Peyer's patch (tissue), 4 donors: Measurements from ENCODE around the gene POC1A. TPM values are rescaled to one million over a fixed set of nuclear protein-coding genes. Genes with fewer than 3 reads are reported as not detected.

ENCODE experiments used
- DNase-seq, 3 donors: peaks; one replicate each; pipeline ENCODE4 v3.0.0-alpha.2; 2017 to 2019
- H3K27ac ChIP-seq, 4 donors: fragments of 200-600 bp; sonication (generic); one replicate each; pipeline ENCODE4 v1.5.1; 2016 to 2019
- H3K27me3 ChIP-seq, 2 donors: fragments of 200-600 bp; sonication (generic); one replicate each; pipeline ENCODE4 v1.5.1; 2019
- H3K36me3 ChIP-seq, 3 donors: fragments of 200-600 bp; sonication (generic); one replicate each; pipeline ENCODE4 v1.5.1; 2016 to 2019
- H3K4me1 ChIP-seq, 4 donors: fragments of 200-600 bp; sonication (generic); one replicate each; pipeline ENCODE4 v1.5.1; 2016 to 2019
- H3K4me3 ChIP-seq, 4 donors: fragments of 200-600 bp; sonication (generic); 1 replicate in 3 of 4; 2 replicates in 1 of 4; pipeline ENCODE4 v1.5.1; 2016 to 2019; ENCODE audit warnings: mild to moderate bottlenecking in 1 of 4
- H3K9me3 ChIP-seq, 4 donors: fragments of 200-600 bp; sonication (generic); one replicate each; pipeline ENCODE4 v1.5.1; 2016 to 2019; ENCODE audit warnings: mild to moderate bottlenecking in 1 of 4
- POLR2A ChIP-seq, 2 donors: fragments of 450-650 bp; IDR thresholded peaks; one replicate each; pipeline ENCODE4 v1.5.1; 2017; ENCODE audit warnings: antibody characterized with exemption in 2 of 2, mild to moderate bottlenecking in 2 of 2, moderate library complexity in 2 of 2
- total RNA-seq, 4 donors: library from RNA; depleted of rRNA; stranded (reverse); fragments of >200 nt; gene quantifications; one replicate each; pipeline ENCODE4 v1.1.0, GENCODE V29; 2016
- TF ChIP-seq, protein P1 (sequence below), 6 experiments: fragments of 450-650 bp in 4 of 6; fragments of 200-600 bp in 2 of 6; sonication (generic) in 1 of 6; IDR thresholded peaks; one replicate each; pipeline ENCODE4 v1.5.1; 2017 to 2019; ENCODE audit warnings: antibody characterized with exemption in 6 of 6, mild to moderate bottlenecking in 3 of 6, moderate library complexity in 1 of 6

The POC1A gene
- total RNA-seq, 4 donors from 2014 or later, result 3.4 to 9.3 (median 6.5) TPM

DNA sequence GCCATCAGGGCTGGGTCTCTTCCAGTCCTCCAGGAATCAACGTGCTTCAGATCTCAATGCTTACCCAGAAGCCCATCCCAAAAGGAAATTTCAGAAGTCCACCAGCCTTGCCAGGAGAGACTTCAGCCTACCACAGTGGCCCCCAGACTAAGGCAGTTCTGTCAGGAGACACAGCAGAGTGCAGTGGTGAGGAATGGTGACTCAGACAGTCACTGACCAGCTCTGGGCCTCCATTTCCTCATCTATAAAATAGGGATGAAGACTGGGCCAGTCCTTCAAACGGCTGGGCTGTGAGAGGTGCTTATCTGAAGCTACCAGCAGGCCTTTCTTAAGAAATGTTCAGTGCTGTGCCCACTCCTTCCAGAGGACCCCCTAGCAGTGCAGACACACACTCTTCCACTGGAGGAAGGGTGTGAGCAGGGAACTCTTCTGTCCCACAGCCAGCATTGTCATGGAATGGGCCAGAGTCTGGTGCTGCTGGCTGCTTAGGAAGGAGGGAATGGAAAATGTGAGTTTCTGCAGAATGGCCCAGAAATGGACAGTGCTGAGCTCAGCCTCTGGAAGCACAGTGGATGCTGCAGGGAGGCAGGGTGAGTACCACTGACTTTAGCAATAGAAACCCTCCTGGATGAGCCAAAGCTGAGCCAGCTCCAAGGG, 56.2 kb downstream of the POC1A start:
- Histone ChIP-seq H3K4me1 (no peaks in the 10 kb centered on the region), H3K4me3 (no peak overlapping the region), H3K9me3 (no peaks in the 10 kb centered on the region), H3K27ac (no peak overlapping the region), H3K36me3 (no peaks in the 10 kb centered on the region), H3K27me3 (no peaks in the 10 kb centered on the region)
- TF ChIP-seq POLR2A (IDR thresholded peaks at IDR 0.05), result no peak
- TF ChIP-seq, protein P1, sequence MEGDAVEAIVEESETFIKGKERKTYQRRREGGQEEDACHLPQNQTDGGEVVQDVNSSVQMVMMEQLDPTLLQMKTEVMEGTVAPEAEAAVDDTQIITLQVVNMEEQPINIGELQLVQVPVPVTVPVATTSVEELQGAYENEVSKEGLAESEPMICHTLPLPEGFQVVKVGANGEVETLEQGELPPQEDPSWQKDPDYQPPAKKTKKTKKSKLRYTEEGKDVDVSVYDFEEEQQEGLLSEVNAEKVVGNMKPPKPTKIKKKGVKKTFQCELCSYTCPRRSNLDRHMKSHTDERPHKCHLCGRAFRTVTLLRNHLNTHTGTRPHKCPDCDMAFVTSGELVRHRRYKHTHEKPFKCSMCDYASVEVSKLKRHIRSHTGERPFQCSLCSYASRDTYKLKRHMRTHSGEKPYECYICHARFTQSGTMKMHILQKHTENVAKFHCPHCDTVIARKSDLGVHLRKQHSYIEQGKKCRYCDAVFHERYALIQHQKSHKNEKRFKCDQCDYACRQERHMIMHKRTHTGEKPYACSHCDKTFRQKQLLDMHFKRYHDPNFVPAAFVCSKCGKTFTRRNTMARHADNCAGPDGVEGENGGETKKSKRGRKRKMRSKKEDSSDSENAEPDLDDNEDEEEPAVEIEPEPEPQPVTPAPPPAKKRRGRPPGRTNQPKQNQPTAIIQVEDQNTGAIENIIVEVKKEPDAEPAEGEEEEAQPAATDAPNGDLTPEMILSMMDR (IDR thresholded peaks at IDR 0.05), result no peak
- DNase-seq, result no peak

DNA sequence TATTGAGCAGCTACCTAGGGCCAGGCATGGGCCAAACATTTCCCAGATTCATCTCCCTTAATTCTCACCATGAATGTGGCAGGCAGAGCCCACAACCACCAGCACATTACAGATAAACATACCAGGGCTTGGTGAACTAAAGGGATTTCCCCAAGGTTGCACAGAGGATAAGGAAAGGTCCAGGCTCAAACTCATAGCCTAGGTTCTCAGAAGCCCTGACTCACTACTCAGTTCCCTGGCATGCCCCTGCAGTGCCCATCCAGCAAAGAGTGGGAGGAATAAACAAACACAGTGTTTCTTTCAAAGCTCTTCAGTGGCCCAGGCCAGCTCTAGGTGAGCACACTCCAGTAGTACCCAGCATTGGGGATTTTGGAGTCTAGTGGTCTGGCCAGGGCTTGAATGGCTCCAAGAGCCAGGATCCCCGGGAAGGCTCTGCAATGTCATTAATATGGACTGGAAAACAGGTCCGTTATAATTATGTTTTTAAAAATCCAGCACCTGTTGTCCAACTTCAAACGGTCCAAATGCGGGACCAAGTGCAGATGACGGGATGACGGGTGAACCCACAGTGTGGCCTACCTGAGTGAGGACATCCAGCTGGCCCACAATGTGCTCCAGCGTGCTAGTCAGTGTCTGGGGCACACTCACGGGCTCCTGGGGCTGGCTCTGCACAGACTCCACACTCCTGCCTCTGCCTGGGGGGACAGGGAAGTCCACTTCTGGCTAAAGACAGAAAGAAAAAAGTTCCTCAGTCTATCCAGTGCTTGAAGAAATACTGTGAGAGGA, 58.0 kb downstream of the POC1A start:
- DNase-seq, result no peak
- H3K27me3 ChIP-seq, result no peaks in the 10 kb centered on the region

DNA sequence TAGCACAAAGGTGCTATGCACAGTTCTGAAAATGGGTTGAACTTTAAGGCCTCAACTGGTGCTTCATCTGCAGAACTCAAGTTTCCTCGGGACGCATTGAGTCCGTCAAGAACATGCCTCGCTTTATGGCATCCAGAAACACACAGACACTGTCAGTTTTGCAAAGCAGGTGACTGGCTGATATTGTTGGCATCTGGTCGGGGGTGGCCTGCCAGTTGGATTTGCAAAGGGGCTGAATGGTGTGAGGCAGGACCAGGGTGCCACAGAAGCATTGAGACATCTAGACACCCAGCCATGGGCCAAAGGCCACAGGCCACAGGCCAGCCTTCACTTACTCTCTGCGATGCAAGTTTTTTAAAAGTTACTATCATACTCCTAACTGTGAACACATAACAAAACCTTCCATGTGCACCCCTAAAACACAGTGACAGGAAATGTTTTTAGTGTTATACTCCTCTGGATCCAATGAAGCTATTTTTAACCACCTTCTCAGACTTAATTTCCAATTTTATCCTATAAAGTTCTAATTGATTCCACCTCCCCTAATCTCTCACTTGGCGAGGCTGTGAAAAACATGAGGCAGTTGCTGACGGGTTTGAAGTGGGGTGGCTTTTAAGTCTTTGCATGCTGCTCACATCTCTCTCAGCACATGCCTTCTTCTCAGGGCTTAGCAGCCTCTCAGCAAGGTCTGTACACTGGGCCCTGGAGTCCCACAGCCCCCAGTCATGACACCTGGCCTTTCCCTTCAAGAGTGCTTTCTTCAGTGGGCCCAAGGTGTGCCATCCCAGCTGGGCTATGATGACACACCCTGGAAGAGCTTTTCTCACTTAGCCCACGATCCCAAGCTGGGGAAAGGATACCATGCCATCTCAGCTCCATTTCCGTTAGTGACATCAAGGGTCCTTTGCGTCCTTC, 59.4 kb downstream of the POC1A start:
- H3K36me3 ChIP-seq, result no peaks in the 10 kb centered on the region
- no peak overlapping the region for H3K27ac ChIP-seq
- no peaks in the 10 kb centered on the region for H3K9me3 ChIP-seq
- no peak overlapping the region for H3K4me3 ChIP-seq
- TF ChIP-seq, protein P1 (IDR thresholded peaks at IDR 0.05), result no peak
- TF ChIP-seq POLR2A (IDR thresholded peaks at IDR 0.05), result no peak
- no peaks in the 10 kb centered on the region for H3K4me1 ChIP-seq
- DNase-seq, result no peak
- H3K27me3 ChIP-seq, result no peaks in the 10 kb centered on the region

More for the DNA sequence above, 58.0 kb downstream of the POC1A start:
- H3K4me1 ChIP-seq, result no peaks in the 10 kb centered on the region
- H3K9me3 ChIP-seq, result no peaks in the 10 kb centered on the region
- TF ChIP-seq, protein P1 (IDR thresholded peaks at IDR 0.05), result no peak
- TF ChIP-seq POLR2A (IDR thresholded peaks at IDR 0.05), result no peak
- no peak overlapping the region for H3K27ac ChIP-seq
- H3K4me3 ChIP-seq, result no peak overlapping the region
- H3K36me3 ChIP-seq, result no peaks in the 10 kb centered on the region

DNA sequence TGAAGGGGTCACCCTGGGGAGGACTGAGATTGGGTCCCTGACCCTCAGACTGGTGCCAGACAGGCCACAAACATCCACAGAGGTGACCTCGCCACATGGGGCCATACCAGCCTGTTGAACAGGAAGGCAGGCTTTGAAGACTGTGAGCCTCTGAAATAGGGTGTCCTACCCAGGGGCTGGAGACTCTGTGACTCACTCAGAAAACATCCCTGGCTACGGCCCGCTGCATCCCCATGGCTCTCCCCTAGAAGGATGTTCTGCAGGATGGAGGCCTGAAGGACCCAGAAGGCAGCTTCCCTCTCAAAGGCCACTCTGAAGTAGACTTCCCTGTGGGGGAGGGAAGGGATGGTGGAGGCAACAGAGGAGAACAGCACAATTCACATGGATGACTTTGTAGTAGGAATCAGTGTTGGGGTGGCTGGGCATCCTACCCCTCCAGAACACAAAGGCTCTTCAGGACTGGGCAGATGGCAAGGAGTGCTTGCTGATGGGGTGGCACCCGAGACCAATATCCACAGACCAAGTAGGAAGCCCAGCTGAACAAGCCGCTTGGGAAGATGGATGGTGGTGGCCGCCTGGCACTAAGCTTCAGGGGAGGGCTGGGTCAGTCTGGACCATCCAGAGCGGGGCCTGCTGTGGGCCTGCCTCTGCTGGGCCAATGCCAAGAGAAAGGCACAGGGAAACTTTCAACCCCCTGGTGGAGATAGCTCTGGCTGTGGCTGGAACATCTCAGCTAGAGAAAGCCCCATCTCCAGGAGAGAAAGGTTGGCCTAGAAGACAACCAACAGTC, 60.3 kb downstream of the POC1A start:
- Histone ChIP-seq H3K27me3 (no peaks in the 10 kb centered on the region), H3K9me3 (no peaks in the 10 kb centered on the region), H3K27ac (no peak overlapping the region), H3K36me3 (no peaks in the 10 kb centered on the region), H3K4me1 (no peaks in the 10 kb centered on the region), H3K4me3 (no peak overlapping the region)
- DNase-seq, result no peak
- TF ChIP-seq POLR2A (IDR thresholded peaks at IDR 0.05), result no peak
- TF ChIP-seq, protein P1 (IDR thresholded peaks at IDR 0.05), result no peak

DNA sequence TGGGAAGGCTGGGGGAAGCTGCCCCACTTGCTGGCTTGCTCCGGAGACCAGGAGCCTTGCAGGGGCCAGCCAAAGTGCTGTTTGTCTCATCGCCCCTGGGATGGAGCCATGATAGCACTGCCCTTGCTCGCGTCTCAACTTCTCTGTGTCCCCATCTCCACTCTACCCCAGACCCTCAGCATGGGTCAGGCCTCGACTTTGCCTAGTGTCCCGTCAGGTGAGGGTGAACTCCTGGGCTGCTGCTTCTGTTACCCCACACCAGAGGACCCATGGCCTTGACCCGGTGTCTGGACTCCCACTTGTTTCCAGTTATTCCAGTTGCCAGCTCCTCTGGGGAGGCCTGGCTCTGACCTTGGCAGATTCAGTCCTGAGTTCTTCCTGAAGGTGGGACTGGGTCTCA, 61.3 kb downstream of the POC1A start:
- no peaks in the 10 kb centered on the region for H3K27me3 ChIP-seq
- H3K4me3 ChIP-seq, result no peak overlapping the region
- peaks cover 0 to 5% (median 0%) of the 10 kb centered on the region in 4 donors for H3K4me1 ChIP-seq
- H3K9me3 ChIP-seq, result no peaks in the 10 kb centered on the region
- H3K27ac ChIP-seq, result no peak overlapping the region
- TF ChIP-seq, protein P1 (IDR thresholded peaks at IDR 0.05), result no peak
- no peaks in the 10 kb centered on the region for H3K36me3 ChIP-seq
- DNase-seq, result no peak
